ENCODE results near the gene HEY2.
"Not testable (repeated sequence)": the region's sequence is repeated elsewhere in the genome, so short reads cannot be mapped to it uniquely, and the experiment has no call there.

HEY2 gene

DNA sequence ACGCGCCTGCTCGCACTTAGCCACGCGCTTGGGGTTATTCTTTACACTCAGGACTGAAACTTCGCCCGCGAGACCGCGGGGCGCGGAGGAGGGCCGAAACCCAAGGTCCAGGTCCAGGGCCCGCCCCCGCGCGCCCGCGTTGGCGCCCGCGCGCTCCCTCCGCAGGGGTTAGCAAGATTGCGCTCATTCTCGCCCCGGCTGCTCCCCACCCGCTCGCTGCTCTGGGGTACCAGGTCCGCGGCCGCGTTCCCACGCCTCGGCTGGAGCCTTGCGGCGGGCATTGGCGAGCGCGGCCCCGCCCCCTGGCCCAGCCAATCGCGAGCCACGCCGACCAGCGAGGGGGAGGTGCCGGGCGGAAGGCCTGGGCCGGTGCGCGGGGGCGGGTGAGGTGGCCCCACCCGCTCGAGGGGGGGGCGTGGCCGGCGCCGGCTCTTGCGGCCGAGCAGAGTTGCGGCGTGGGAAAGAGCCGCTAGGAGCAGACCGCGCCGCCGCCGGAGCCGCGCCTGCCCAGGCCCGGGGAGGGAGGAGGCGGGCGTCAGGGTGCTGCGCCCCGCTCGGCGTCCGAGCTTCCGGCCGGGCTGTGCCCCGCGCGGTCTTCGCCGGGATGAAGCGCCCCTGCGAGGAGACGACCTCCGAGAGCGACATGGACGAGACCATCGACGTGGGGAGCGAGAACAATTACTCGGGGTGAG is at the start of gene HEY2:
TSS of gene HEY2 (plus strand) at position 460 of the 692 bp plus-strand sequence. CDS start at position 605, 145 bp downstream.
- peak; percentile 86 for DNase-seq

DNA sequence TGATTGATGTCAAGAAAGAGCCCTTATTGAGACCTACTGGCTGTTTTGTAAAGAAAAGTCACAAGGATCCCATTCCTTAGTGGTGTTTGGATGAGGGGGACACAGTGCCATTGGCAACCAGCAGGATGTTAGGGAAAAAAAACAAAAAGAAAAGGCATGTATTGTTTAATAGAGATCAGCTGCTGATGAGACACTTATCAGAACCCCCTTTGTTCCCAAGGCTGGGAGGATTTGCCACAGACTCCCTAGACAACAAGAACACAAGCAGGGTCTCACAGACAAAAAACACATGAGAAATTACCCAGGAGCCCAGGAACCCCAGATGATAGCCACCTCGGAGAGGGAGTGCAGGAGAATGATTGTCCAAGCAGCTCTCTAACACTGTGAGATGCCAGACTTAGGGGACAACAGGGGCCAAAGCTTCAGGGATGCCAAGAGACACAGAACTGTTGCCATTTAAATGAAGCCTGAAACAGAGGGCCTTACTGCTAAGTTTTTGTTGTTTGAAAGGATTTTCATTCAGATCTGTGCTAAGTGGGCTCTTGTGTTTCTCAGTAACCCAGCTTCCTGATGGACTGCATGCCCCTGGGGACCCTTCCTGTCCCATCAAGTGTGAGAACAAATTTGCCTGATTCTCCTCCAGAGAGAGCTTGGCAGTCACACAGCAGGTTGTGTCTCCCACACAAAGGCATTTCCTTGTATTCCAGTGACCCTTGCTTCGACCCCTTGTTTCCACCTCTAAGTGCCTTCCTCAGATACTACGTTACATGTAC is 48.7 kb upstream of the HEY2 start:
- DNase-seq, result no peak

DNA sequence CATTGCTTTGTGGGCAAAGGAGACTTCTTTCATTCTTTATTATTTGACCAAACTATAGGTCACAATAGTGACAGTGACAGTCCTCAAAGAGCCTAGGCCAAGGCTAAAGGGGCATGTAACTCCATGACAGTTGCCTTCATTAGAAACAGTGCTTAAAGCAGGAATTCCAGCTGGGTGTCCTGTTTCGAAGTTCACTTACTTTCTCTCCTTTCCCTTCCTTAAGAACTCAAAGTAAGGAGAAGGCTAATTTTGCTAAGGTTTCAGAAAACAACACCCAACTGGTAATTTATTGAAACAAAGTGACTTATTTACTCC is 48.1 kb upstream of the HEY2 start:
- no peak for DNase-seq

DNA sequence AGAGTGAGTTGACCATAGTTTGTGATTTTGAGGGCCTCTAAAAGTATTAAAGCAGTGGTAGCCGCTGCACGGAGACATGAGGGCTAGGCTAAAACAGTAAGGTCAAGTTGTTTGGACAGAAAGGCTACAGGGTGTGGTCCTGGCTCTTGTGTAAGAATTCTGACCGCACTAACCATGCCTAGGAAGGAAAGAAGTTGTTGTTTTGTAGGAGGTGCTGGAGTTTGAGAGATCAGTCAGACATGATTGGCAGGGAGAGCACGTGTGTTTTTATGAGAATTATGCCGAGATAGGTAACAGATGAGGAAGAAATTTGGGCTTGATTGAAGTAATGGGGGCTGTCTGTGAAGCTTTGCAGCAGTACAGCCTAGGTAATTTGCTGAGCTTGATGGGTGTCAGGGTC is 45.5 kb upstream of the HEY2 start:
- not testable (repeated sequence) for DNase-seq

DNA sequence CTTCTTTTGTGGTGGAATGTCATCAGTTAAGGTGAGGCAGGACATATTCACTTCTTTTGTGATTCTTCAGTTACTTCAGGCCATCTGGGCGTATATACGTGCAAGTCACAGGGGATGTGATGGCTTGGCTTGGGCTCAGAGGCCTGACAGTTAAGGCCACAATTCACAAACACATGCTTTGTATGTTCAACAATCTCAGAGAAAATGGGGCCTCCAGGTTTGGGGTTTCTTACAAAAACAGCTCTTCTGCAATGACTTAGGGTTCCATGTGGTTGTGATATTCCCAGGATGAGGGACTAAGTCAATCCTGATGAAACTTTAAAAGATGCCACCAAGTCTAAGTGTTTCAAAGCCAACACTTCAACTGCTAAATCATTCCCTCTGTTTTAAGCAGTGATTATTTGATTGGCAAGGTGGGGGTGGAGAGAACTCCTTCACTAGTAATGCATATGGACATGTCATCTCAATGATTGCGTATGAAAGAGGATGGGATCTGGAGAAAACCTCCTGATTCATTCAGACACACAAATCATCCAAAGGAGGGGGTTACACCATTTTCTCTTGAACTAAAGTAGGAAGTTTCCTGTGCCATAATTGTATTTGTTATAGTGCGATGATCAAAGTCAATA is 41.7 kb upstream of the HEY2 start:
- no peak for DNase-seq

DNA sequence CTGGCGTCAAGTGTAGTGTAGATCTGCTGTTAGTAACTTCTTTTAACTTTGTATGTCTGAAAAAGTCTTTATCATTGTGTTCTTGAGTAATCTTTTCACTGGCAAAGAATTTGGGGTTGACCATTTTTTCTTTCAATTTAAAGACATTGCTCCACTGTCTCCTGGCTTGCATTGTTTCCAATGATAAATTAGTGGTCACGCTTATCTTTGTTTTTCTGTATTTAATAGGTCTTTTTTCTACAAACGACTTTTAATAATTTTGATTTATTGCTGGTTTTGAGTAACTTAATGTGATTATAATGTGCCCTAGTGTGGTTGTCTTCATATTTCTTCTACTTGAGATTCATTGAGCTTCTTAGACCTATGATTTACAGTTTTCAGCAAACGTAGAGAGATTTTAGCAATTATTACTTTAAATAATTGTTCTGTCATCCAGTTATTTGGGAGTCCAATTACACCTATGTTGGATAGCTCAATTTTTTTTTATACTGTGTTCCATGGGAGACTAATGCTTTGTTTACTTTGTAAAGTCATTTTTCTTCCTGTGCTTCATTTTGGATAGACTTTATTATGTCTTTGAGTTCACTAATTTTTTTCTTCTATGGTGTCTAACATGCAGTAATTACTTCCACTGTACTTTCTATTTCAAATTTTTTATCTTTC is 38.3 kb upstream of the HEY2 start:
- DNase-seq, result no peak

DNA sequence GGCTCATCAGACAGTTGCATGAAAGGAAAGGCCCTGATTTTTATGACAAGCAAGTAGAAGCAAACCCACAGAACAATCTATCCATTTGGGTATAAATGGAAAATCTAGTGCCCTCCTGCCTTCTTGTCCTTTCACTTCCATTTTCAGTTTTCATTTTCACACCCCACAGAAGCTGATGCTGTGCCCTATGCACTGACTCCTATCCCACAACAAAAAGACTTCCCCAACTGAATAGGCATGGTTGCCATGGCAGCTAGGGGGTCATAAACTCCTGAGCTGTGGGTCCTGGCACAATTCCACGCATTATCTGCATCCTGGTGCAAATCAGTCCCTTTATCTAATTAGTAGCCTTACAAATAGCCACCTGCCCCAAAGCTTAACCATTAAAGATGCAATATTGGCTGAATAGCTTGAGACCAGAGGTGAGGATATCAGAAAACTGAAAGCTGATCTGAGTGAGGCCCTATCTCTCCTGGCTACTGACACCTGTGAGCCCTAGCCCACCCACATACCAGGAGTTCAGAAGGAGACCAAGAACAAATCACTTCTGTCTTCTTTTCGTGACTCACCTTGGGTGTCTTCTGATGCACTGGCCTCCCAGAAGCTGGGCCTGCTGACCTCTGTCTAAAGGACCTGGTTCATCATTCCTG is 34.9 kb upstream of the HEY2 start:
- DNase-seq, result no peak

DNA sequence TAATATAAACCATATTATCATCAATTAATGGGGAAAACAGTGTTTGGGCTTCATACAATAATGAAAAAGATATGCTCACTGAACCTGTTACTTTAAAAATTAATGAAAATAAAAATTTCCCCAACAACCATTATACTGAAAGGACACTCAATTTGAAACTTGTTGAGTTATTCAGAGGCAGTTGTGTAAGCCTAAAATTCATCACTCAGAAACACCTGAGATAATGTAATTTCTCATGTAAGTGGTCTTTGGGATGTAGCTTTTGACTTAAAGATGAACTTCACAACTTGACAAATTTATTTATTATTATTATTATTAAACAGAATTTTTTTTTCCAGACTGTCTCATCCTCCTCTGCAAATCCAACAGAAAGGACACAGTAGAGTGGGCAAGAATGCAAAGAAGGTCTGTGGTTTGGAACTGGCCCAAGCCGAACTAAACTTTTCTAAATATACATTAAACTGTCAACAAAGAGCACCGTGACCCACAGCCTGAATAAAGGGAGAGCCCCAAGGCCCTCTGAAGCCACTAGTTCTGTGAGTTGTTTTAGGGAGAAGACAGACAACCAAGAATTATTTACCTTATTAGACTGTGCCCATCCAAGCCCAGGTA is 32.2 kb upstream of the HEY2 start:
- DNase-seq, result no peak

DNA sequence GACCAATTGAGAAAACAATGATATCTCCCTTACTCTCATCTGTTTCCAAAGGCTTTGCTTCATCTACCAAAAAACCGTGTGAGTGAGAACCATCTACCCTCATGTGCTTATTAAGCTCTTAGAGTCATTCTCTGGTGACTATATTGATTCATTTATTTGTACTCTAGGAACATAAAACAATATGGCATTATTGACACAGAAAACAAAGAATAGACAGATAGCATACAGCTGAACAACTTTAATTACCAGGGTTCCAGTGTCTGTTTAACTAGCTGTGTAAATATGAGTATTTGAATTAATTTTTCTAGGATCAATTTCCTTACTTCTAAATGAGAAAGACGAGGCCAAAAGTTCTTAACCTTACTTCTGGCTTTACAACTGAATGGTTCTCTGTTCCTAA is 31.3 kb upstream of the HEY2 start:
- DNase-seq, result no peak

DNA sequence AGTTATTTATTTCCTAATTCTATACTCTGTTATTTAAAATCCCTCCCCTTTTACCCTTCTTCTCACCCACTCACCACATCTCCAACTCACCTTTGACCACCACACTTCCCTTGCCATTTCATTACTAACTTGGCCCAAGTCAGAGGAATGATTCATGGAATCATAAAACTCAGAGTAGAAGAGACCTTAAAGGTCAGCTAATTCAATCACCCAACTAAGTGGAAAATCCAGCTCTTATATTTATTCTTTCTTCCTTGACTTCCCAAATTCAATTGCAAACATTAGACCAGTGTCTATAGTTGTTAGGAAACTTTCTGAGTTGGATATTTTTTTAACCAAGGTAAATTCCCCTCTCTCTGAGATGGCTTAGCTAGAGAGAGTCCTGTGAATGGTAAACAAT is 26.5 kb upstream of the HEY2 start:
- no peak for DNase-seq

DNA sequence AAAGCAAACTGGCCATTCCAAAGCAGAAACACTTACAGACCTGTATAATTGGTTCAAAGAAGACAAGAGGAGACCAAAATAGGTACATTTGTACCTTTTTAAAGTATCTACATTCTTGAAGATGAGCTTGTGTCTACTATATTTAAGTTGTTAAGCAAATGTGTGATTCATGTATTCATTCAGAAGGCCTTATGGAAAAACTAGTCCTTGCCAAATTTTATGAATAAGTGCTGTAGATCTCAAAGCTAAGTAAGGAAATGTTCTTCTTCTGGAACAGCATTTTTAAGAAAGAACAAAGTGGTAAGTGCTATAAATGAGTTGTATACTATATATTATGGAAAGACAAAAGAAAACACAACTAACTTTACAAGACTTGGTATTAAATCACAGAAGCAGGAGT is 22.2 kb upstream of the HEY2 start:
- no peak for DNase-seq

DNA sequence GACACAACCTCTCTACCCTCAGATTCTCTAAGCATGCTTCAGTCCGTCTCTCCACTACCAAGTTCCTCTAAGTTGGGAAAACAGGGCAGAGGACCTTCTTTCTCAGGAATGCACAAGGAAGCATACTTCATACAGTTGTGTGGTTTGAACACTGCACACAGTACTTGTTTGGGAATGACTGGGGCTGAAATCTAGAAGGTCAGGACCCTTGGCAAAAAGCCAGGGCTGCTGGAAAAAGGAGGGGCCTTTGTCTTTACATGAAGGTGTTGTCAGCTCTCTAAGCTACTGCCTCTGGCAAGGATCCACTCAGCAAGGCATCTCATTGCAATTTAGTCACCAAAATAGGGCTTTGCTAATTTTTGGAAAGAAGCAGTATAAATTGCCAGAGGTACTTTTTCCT is 20.7 kb upstream of the HEY2 start:
- DNase-seq, result no peak

DNA sequence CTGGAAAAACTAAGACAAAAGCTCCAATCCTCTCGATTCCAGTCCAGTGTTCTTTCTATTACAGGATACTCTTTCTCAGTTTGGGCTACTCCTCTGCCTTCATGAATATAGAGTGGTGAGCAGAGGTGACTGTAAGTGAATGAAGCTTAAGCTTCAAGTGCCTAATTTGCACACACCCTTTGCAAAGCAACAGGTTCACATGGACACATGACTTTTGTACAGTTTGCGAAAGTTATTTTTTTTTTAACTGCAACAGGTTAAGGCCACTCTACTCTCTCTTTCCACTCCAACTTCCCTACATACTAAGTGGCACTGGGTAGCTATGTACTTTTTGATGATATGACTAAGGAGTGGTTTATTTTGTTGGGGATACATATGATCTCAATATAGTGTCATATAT is 19.4 kb upstream of the HEY2 start:
- DNase-seq, result no peak

DNA sequence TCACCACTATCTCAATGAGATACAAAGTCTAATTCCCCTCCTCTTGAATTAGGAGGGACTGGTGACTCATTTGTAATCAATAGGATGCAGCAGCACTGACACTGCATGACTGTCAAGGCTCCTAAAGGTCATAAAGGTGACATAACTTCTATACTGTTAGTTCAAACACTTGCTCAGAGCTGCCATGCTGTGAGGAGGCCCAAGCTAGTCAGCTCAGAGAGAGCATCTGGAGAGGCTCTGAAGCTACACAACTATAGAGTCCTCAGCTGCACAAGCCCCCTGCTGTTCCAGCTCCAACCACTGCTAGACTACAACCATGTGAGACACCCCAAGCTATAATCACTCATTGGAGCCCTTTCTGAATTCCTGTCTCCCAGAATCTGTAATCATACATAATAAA is 17.0 kb upstream of the HEY2 start:
- DNase-seq, result no peak

DNA sequence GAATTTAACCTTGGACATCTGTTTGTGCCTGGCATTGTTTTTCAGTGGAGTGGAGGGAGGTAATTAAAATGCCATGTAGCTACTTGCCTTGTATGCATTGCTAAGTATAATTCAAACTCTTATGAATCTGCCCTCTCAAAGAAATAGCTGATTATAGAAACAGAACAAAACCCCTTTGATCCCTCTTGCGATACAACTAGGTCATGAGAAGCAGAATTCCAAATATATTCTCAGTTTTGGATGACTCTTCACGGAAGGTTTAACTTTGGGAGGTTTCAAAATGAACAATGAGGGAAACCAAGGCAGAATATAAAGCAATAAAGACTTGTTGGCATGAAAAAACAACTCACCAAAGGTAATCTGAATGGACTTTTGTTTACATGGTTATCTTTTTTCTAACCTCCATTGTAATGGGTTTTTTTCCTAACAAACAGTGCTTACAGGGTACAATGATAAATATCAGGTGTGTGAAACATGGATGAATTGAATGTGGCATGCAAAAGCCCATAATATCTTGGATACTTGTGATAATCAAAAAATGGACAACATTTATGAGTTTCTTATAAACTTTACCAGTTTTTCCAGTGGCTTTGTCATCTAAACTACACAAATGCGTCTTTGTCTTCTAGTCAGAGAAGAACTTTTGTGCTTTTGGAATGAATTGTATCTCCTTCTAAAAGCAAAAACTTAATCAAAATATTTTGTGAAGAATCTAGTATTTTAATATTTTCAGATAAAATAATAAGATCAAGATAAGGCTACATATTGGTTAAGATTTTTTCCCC is 15.7 kb upstream of the HEY2 start:
- DNase-seq, result no peak

DNA sequence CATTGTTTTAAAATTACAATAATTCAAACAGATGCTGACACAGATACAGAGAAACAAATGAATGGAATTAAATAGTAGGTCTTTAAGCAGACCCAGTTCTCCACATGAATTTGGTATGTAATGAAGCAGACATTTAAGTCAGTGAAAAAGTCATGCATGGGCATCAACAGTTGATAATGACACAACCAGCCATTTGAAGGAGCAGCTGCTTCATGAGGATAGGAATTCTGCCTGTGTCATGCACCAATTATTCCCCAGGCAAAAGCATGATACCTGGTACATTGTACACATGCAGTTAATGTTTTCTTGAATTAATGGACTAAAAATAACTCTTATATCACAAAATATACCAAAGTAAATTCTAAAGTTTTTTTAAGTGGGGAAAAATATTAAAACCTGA is 11.2 kb upstream of the HEY2 start:
- no peak for DNase-seq

DNA sequence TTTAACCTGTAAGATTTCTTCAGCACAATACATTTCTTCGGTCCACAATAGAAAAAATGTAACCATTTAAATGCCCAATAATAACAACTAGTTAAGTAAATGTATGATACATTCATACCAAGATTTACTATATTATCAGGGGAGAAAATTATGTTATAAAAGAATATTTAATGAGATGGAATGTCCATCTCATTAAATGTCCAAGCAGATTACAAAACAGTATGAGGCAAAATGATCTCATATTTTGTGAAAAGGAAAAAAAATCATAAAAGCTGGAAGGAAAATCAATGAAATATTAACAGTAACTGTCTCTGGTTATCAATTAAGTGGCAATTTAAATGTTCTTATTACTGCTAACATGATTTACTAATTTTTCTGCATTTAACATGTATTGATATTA is 10.1 kb upstream of the HEY2 start:
- no peak for DNase-seq

DNA sequence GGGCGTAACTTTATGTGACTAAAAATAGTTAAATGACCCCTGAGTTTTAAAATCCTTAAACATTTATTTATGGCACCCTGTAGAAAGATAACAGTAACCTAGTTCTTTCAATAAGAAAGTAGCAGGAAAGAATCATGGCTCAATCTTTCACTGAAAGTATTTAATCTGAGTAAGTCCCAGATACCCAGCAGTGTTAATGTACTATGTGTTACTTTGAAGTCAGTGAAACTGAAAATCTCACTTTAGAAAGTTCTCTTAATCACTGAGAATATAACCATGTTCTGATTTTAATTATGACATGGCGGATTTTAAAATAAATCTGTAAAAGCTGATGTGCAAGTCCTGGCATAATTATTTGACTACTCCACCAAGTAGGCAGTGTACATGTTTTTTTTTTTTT is 8.1 kb upstream of the HEY2 start:
- no peak for DNase-seq

DNA sequence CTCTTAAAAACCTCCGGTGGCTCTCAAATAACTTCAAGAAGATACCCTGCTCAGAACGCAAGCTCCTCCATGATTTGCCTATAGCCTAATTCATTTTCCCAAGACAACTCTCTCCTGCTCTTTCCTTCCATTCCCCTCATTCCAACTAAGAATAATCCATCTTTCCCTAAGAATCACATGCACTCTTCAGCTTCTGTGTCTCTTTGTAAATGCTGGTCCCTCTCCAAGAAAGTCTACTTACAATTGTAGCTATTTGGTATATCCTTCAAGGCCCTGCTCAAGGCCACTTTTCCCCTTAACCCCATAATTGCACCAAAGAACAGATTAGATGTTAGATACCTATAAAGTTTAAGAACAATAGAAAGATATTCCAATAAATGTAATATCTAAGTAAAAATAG is 7.4 kb upstream of the HEY2 start:
- no peak for DNase-seq

DNA sequence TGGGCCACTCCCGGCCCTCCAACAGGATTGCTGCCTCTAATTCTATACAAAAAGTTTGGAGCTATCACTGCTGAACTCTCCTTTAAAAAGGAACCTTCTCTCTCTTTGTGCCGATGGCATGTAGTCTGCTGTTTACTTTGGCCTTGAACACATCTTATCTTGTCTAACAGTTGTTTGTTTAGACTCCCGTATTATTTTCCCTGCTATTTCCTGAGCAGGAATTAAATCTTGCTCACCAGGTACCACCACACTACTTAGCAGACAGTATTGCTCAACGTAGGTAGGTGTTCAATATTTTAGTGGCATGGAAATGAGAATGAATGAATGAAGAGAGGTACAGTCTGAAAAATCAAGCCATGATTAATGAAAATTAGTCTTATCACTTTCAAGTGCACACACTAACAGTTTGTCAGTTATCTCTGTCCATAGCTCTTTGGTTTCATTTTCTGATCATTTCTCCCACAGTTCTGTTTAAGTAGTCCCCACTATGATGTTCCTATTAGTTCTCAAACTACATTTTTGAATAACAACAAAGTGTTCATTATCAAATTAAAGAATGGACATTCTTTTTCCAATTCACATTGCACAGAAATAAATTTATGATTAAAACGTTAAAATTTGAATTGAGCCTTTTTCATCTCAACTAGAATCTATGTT is 6.8 kb upstream of the HEY2 start:
- no peak for DNase-seq

DNA sequence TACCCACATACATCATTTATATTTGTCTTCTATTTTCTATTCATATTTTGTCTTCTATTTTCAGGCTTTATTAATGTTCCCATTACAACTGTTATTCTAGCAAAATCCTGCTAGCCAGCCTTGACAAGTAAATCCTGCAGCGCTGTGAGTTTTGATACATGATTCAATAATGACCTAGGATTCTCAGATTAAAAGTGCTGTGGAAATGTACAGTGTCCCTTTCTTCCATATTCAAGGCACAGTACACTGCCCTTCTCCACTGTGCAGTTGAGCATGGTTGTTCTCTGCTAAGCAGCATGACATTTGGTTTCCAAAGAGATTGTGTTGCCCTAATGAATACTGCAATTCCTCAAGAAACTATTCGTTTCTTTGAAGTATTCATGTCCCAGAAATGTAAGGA is 5.8 kb upstream of the HEY2 start:
- no peak for DNase-seq
